HPDE6-E6E7 (cell line): Measurements from ENCODE around the gene SLC5A10.
A peak's percentile ranks its signal among the peaks of the same experiment; 100 is the strongest.
"Not testable (repeated sequence)": the region's sequence is repeated elsewhere in the genome, so short reads cannot be mapped to it uniquely, and the experiment has no call there.

Experiments used
- DNase-seq: peaks from one replicate; pipeline ENCODE4 v3.0.0; 2011; ENCODE audit warnings: missing footprints; ENCODE audit errors: extremely low spot score

Gene SLC5A10

DNA sequence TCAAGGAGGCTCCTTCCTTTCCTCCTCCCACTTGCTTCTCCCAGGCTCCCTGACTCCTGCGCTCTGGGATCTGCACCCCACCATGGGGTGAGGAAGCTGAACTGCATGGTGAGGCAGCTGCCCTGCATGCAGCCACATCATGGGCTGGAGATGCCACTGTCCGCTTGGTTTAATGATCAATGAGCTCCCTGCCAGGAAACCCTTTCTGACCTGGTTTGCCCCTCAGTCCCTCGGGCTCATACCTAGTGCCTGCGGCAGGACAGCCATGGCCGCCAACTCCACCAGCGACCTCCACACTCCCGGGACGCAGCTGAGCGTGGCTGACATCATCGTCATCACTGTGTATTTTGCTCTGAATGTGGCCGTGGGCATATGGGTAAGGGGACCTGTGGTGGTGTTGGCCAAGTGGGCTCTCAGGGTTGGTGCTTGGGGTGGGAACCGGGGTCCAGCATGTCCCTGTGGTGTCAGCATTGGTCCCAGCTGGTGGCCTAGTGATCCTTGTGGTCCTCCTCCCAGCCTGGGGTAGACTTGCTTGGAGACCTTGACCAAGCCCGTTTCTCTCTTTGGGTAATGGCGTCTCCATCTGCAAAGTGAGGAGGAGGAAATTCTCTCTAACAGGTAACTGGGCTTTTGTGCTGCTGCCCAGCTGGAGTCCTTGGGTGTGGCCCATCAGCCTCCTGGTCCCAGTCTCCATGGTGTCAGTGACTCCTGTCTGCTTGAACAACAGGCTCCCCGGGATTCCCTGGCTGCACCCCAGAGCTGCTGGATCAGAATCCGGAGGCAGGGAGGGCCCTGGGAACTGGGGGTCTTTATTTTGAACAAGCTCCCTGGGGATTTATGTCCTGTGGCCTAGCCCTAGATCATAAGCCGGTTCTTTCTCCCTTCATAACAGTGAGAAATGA lies at the start of gene SLC5A10:
SLC5A10 (plus strand) TSS at position 225 of the 902 bp plus-strand sequence; CDS start at position 266, 41 bp downstream.
- DNase-seq = no peak

DNA sequence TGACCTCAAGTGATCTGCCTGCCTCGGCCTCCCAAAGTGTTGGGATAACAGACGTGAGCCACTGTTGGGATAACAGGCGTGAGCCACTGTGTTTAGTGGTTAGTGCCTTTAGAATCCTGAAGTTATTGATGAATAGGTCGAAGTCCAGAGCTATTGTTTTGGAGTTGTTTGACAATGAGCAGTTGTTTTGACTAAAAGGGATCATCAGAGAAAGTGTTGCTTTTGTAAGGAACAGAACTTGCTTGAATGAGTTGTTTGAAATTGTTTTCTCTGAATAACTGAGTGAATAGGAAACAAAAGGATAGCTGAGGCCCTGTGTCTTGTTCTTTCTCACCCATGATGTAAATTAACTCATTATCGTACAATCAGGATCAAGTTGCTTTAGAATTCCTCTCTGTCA lies 47.5 kb upstream of the SLC5A10 start:
- no peak for DNase-seq

DNA sequence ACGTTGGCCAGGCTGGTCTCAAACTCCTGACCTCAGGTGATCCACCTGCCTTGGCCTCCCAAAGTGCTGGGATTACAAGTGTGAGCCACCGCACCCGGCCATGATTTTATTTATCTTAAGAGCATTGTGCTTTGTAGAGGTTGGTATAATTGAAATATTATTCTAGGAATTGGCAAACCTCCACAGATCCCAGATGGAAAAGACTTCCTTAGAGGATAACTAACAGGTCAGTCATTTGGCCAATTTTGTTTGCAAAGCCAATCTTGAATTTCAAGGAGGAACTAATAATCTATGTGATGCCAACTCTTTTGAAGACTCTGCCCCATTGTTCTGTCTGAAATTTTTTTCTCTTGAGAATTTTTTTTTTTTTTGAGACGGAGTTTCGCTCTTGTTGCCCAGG lies 46.7 kb upstream of the SLC5A10 start:
- DNase-seq = no peak

DNA sequence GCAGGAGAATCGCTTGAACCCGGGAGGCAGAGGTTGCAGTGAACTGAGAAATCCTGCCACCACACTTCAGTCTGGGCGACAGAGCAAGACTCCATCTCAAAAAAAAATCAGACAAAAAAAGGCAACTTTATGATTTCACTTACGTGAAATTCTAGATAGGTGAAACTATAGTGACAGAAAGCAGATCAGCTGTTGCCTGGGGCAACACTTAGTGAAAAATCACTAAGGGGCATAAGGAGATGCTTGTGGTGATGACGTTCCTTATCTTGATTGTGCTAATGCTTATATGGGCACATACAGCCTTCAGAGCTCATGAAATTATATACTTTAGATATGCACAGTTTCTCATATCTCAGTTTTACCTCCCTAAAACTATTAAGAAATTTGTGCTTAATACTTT lies 41.6 kb upstream of the SLC5A10 start:
- DNase-seq = no peak

DNA sequence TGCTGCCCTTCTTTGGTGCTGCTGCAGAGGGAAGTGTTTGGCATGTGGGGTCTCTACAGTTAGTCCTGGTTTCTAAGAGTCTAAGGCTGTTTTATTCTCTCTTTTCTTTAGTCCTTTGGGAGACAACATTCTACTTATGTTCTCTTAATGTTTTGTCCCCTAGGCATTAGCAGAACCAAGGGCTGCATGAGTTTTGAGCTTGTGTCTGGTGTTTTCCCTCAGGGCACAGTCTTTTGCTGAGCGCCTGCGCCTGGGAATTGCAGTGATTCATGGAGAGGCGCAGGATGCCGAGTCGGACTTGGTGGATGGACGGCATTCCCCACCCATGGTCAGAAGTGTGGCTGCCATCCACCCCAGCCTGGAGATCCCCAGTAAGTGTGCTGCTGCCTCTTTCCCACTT lies 41.1 kb upstream of the SLC5A10 start:
- DNase-seq = no peak

DNA sequence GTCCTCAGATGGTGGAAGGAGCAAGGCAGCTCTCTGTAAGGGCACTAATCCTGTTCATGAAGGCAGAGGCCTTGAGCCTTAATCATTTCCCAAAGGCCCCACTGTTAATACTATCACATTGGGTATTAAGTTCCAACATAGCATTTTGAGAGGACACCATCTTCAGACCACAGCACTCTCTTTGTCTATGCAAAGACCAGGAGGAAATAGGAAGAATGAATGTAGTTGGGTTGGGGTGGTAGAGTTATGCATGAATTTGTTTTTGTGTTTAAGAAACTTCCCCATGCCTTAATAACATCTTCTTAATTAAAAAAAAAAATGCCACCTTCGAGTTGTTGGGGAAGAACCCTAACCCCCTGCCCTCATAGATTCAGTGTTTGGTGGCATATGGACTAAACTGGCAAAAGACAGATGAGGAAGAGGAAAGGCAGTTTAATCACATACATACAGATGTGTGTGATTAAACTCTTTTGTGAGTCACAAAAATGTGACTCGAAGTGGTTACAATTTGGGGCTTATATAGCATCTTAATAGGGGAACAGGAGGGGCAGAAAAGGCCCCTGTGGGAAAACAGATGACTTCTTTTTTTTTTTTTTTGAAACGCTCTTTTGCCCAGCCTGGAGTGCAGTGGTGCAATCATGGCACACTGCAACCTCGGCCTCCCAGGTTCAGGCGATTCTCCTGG lies 35.0 kb upstream of the SLC5A10 start:
- DNase-seq = no peak

DNA sequence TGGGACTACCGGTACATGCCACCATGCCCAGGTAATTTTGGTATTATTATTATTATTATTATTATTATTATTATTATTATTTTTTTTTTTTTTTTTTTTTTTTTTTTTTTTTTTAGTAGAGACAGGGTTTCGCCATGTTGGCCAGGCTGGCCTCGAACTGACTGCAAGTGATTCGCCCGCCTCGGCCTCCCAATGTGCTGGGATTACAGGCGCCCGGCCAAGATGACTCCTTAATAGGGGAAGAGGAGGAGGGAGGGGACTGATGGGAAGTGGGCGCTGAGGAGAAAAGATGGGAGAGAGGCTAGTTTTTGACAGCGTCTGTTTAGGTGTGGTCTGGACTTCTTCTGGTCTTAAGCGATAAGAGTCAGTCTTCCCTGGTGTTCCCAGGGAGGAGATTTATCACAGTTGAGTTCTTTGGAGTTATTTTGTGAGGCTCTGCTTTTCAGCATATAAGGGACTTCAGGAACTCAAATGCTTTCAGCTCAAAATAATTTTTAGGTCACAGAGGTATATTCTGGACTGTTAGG lies 34.4 kb upstream of the SLC5A10 start:
- DNase-seq = no peak

DNA sequence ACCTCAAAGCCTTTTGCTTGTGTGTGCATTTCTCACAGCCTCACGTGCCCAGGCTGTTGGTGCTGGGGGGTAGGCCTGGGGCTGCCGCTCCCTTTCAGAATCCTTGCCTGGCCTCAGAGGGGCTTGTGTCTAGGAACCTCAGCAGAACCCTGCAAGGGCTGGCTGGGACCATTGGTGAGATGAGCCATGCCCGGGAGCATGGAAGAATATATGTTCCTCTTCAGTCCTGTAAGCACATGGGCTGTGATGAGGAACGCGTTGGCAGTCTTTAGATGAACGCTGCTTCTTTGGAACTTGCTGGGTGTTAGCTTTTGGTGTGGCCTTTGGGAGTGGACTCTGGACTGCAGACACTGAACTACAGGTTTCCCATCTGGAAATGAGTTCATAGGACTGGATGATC lies 32.0 kb upstream of the SLC5A10 start:
- DNase-seq = no peak

DNA sequence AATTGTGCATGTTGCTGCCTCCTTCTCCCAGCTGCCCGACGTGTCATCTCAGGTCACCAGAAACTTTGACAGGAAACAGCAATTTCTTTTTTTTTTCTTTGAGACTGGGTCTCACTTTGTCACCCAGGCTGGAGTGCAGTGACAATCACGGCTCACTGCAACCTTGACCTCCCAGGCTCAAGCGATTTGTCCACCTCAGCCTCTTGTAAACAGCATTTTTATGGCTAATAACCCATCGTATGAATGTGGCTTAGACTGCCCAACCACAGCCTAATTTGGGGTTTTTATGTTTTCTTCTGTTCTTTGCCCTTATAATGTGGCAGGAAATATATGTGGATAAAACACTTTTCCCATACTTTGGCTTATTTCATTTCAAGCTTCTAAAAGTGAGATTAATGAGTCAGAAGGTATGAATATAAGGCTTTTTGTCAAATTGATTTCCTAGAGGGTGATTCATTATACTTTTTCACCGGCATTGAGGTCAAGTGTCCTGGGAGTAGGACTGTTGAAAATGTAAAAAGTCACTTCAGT lies 31.0 kb upstream of the SLC5A10 start:
- peak; percentile 49 for DNase-seq

DNA sequence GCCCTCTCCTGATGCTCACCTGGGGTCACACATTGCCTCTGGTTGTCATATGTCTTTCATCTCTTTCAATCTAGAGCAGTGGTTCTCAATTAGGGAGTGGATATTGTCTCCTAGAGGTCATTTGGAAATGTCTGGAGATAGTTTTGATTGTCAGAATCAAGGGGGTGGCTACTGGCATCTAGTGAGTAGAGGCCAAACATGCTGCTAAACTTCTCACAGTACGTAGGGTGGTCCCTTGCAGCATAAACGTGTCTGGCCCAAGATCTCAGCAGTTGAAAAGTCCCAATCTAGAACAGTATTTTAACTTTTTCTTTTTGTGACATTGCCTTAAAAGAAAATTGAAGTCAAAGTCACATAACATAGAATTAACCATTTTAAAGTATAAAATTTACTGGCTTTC lies 30.5 kb upstream of the SLC5A10 start:
- DNase-seq = no peak

DNA sequence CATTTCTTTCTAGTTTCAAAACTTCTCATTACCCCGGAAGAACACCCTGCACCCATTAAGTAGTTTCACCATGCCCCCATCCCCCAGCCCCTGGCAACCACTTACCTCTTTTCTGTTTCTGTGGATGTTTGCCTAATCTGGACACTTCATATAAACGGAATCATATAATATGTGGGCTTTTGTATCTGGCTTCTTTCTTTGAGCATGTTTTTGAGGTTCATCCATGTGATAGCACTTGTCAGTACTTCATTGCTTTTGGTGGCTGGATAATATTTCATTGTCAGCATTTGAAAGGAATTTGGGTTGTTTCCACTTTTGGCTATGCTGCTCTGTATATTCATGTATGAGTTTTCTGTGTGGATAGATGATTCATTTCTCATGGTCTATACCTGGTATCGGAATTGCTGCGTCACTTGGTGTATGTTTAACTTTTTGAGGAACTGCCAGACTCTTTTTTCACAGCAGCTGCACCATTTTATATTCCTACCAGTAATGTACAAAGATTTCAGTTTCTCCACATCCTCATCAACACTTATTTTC lies 30.0 kb upstream of the SLC5A10 start:
- DNase-seq = peak; percentile 60

DNA sequence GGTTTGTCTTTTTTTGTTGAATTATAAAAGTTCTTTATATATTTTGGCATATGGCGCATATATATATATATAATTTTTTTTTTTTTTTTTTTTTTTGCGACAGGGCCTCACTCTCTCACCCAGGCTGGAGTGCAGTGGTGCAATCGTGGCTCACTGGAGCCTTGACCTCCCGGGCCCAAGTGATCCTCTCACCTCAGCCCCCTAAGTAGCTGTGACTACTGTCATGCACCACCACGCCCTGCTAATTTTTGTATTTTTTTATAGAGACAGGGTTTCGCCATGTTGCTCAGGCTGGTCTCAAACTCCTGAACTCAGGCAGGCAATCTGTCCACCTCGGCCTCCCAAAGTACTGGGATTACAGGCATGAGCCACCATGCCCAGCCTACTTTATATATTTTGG lies 29.4 kb upstream of the SLC5A10 start:
- not testable (repeated sequence) for DNase-seq

DNA sequence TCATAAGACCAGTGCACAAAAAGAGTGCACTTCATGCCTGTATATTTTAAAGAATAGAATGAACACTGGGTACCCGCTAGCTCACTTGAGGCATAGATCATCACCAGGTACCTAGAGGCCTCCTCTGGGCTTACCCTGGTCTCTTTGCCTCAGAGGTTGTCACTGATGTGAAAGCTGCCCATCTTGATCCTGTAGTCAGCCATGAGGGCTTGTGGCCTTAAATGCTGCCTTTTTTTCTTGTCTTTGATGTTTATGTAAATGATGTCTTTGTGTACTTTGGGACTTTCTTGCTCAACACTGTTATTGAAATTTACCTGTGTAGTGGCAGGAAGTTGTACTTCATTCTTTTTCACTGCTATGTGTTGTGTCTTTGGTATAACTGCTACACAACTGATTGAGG lies 26.8 kb upstream of the SLC5A10 start:
- DNase-seq = no peak

DNA sequence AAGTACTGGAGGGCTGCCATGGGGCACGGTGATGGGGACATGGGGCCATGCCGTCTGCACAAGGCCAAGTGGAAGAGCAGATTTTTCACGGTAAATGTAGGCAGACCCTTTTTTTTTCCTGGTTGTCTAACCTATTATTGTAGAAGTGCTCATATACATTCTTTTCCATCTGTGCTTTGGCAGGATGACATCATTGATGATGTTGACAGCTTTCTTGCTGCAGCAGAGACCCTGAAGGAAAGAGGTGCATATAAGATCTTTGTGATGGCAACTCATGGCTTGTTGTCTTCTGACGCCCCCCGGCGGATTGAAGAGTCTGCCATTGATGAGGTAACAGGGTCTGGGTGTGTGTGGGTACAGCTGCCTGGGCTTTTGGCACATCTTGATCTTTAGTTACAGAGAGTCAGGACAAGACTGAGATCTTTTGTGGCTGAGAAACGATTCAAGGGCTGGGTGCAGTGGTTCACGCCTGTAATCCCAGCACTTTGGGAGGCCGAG lies 23.3 kb upstream of the SLC5A10 start:
- no peak for DNase-seq

DNA sequence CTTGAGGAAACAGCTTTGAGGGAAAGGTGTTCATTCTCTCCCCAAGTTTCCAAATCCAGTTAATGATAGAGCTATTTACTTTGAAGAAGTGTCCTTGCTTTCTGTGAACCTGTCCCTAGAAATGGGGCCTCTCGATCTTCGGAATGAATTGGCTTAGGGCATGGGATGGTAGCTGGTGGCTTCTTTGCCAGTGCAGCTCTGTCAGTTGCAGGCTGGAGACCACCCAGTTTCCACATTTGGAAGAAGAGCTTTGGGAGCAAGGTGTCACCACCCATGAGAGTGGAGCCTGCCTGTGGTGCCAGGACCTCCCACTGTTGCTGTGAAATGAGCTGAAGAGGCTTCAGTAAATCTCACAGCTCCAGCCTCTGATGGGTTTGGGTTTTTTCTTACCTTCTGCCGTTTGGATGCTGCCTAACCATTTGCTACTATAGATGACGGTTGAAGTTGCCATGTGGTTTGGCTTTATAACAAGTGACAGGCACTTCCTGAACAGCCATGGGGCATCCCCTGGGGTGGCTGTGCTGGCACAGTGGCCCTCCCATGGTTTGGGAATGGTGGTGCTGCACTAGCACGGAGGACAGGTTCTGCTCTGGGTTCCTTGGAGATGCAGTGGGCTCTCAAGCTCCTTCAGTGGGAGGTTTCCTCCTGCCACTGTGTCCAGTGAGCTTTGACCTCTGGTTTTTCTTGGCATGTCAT lies 19.5 kb upstream of the SLC5A10 start:
- no peak for DNase-seq

DNA sequence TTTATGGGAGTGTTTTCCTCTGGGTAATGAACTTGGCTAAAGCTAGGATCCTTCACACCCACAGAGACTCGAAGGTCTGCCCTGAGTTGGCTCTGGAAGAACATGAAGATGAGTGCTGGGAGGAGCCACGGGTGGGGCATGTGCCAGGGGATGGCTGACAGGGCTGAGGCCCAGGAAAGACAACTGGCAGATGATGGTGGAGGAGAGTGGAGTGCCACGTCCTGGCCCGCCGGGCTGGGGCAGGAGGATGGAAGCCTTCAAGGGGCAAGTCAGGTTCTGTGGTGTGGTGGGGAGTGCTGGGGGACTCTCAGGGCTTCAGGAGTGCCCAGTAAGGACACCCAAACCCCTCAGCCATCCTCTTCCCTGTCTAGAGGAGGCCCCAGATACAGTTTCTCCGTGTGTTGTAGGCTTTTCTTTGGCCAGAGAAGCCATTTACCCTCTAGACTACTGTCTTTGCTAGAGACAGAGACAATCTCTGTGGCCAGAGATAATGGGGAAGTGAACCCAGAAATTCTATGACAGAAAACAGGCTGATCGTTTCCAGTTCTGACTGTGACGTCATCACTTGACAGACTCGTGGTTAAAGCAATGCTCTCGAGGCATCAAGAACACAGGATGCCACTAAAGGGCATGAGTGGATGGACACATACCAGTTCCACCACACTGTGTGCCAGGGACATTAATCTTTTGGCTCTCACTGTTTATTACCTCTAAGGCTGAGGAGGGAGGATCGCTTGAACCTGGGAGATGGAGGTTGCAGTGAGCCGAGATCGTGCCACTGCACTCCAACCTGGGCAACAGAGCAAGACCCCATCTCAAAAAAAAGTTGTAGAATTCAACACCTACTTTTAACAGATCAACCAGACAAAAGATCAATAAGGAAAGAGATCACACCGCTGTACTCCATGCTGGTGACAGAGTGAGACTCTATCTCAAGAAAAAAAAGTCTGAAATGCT lies 18.6 kb upstream of the SLC5A10 start:
- no peak for DNase-seq

DNA sequence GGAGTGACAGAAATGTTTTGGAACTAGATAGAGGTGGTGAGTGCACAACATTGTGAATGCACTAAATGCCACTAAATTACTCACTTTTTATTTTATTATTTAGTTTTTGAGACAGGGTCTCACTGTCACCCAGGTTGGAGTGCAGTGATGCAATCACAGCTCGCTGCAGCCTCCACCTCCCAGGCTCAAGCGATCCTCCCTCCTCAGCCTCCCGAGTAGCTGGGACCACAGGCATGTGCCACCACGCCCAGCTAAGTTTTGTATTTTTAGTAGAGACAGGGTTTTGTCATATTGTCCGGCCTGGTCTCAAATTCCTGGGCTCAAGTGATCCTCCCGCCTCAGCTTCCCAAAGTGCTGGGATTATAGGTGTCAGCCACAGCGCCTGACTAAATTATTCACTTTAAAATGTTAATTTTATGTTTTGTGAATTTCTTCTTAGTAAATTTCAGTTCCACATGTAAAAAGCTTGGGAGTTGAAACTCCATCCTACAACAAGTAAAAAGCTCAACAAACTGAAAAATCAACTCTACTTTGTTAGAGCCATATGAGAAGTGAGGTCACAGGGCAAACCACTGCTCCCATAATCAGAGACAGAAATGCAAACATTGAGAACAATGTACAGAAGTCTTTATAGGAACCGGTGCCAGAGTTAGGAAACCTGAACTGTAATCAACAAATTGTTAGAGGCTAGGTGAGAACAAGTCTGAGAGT lies 13.8 kb upstream of the SLC5A10 start:
- DNase-seq = no peak

DNA sequence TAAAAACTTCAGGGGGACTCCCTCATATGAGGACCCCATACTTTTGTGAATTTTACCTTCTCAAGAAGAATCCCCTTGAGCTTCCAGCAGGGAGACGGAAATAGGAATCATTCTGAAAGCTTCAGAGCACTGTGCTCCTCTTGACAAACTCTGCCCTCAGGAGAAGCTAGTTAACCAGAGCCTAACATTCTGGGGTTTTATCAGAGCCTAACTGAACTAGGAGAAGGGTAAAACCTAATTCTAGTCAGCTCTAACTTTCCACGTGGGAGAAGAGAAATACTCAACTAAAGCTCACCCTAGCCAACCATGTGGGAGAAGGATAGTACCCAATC lies 13.3 kb upstream of the SLC5A10 start:
- DNase-seq = no peak

DNA sequence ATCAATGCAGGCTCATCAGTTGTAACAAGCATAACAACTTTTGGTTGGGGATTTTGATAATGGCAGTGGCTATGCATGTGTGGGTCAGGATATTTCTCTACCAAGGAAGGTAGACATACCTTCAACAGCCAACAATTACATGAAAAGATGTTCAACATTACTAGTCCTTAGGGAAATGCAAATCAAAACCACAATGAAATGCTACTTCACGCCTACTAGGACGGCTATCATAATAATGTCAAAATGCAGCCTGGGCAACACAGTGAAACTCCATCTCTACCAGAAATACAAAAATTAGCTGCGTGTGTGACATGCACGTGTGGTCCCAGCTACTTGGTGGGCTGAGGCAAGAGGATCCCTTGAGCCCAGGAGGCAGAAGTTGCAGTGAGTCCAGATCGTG lies 7.3 kb upstream of the SLC5A10 start:
- DNase-seq = no peak

DNA sequence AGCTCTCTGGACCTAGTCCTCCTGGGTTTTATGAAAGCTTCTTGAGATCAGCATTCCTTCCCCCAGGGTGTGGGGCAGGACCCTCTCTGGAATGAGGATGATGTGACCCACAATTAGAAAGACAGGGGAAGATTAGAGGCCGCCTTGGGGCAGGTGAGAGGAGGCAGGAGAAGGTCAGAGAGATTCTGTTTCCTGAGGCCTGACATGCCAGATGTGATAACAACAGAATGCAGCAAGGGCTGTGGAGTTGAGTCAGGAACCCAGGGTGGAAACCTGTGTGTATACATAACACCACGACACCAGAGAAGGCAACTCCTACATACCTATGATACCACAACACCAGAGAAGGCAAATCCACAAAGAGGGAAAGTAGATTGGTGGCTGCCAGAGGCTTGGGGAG lies 5.4 kb upstream of the SLC5A10 start:
- DNase-seq = no peak
